Psoas muscle (tissue), 8 donors: Measurements from ENCODE around the gene SCAF4. TPM values are rescaled to one million over a fixed set of nuclear protein-coding genes. Genes with fewer than 3 reads are reported as not detected.

Experiments
- ATAC-seq, 4 donors: fragments of 200-7000 bp; cut with Tn5 transposase; one replicate each; pipeline ENCODE4 v1.9.1; 2020; ENCODE audit warnings: moderate library complexity in 3 of 4, mild to moderate bottlenecking in 2 of 4
- DNase-seq, 2 donors: peaks; one replicate each; pipeline ENCODE4 v3.0.0-alpha.2; 2020
- H3K27ac ChIP-seq: fragments of 200-600 bp; one replicate; pipeline ENCODE4 v1.8.0; 2022
- H3K27me3 ChIP-seq, 3 donors: fragments of 200-600 bp in 1 of 3; one replicate each; pipeline versions ENCODE4 v1.6.1 to v1.8.0; 2013 to 2022; ENCODE audit warnings: low read length in 2 of 3, mild to moderate bottlenecking in 2 of 3, moderate library complexity in 1 of 3; ENCODE audit not compliant: insufficient read depth in 3 of 3
- H3K36me3 ChIP-seq, 2 donors: fragments of 200-600 bp in 1 of 2; one replicate each; pipeline versions ENCODE4 v1.6.1 to v1.8.0; 2013 to 2022; ENCODE audit warnings: low read depth in 1 of 2, mild to moderate bottlenecking in 1 of 2, moderate library complexity in 1 of 2; ENCODE audit not compliant: insufficient read depth in 1 of 2
- H3K4me1 ChIP-seq: fragments of 200-600 bp; one replicate; pipeline ENCODE4 v1.8.0; 2022
- H3K4me3 ChIP-seq: fragments of 200-600 bp; one replicate; pipeline ENCODE4 v1.8.0; 2022; ENCODE audit warnings: mild to moderate bottlenecking
- H3K9me3 ChIP-seq: fragments of 200-600 bp; one replicate; pipeline ENCODE4 v1.8.0; 2022
- WGBS, 3 donors: extraction: QIAGEN DNeasy Blood & Tissue Kit; methylation state at CpG; one replicate each; pipeline versions ENCODE4 v1.1.6 to v1.1.7; 2013; 5-methylcytosine and 5-hydroxymethylcytosine counted together
- intact Hi-C, 2 donors: fragments of 100-400 bp; cut with DNase I; formaldehyde crosslinking; loops; one replicate each; pipeline versions ENCODE4 v1.11.0 to v1.14.2; 2022
- polyA plus RNA-seq, 3 donors: library from polyadenylated mRNA; stranded (reverse); fragments of 200-250 nt; gene quantifications; one replicate each; pipeline ENCODE4 v1.2.3, GENCODE V29; 2013
- total RNA-seq, 4 donors: library from RNA; stranded (reverse); fragmentation: NEBNext Ultra II Directional in 2 of 4; extraction: Animal tissue kit (Norgen Biotek cat#: 25700) in 2 of 4; gene quantifications; one replicate each; pipeline versions ENCODE4 v1.2.1 to v1.2.4, GENCODE V29; 2021 to 2023
- TF ChIP-seq, protein P1 (sequence below): fragments of 200-600 bp; IDR thresholded peaks from one replicate; pipeline ENCODE4 v1.8.0; 2022; ENCODE audit warnings: antibody characterized with exemption
- donor health status: healthy with polysubstance abuse.
- donor health status: DM: no; HTN: no; CAD: no; lungs with moderate emphysema.
- donor health status: Bipolar disorder and iron deficiency.
- donor health status: healthy.
- donor health status: DM: yes; HTN: yes; CAD: no.
- donor health status: DM: no; HTN: no; CAD: no.
- donor health status: DM: no; HTN: no; CAD: no.
- donor health status: DM: yes; HTN: yes; CAD: no.

SCAF4 gene
- total and polyA plus RNA-seq, 7 donors: 7.5 to 23.9 (median 17.3) TPM

DNA sequence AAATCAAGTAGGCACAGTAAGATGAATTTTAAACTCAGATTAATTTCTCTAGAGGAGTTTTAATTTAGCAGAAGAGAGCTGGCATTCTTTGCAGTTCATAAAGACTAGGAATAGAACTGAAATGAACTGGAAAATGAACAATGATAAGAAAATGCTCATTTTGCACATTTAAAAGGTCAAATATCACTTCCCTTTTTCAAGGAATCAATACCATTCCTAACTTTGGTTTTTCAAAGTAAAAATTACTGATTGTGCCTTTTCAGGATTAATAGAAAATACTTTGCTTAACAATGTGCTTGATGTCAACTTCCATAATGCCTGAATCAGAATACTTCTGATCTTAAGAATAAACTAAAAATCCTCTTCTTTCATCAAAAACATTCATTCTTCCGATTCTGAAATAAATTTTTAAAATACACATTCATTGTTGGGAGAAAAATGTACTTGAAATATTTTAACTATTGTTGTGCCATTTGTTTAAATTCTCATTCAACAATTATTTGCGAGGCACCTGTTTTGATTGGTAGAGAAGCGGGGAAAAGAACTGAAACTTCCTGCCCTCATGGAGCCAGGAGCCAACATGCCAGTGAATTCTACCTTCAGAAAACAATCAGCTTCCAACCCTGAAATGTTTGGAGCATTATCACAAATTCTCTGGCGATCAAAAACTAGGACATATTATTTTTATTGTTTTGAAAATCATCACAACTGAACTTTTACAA lies 2.1 kb downstream of the SCAF4 start:
- intact Hi-C loops: loop anchor here (2.0 to 10.0 kb wide), 3 partner anchors 65 to 883 kb away; partner anchors contain the start of gene CFAP298 (in 1 of the 2)
- peaks cover 0 to 2% of the 10 kb centered on the region in 2 donors for H3K36me3 ChIP-seq
- WGBS, 3 donors: 42 to 52% (median 45%) methylated on average over 4 of the region's 4 CpGs
- H3K27ac ChIP-seq: peak overlapping the region; percentile 99
- H3K4me3 ChIP-seq: peak overlapping the region; percentile 98
- no peaks in the 10 kb centered on the region for H3K9me3 ChIP-seq
- ATAC-seq: no peak
- no peaks in the 10 kb centered on the region for H3K27me3 ChIP-seq
- H3K4me1 ChIP-seq: peaks cover 41% of the 10 kb centered on the region
- DNase-seq: no peak
- TF ChIP-seq, protein P1, sequence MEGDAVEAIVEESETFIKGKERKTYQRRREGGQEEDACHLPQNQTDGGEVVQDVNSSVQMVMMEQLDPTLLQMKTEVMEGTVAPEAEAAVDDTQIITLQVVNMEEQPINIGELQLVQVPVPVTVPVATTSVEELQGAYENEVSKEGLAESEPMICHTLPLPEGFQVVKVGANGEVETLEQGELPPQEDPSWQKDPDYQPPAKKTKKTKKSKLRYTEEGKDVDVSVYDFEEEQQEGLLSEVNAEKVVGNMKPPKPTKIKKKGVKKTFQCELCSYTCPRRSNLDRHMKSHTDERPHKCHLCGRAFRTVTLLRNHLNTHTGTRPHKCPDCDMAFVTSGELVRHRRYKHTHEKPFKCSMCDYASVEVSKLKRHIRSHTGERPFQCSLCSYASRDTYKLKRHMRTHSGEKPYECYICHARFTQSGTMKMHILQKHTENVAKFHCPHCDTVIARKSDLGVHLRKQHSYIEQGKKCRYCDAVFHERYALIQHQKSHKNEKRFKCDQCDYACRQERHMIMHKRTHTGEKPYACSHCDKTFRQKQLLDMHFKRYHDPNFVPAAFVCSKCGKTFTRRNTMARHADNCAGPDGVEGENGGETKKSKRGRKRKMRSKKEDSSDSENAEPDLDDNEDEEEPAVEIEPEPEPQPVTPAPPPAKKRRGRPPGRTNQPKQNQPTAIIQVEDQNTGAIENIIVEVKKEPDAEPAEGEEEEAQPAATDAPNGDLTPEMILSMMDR: no peak

DNA sequence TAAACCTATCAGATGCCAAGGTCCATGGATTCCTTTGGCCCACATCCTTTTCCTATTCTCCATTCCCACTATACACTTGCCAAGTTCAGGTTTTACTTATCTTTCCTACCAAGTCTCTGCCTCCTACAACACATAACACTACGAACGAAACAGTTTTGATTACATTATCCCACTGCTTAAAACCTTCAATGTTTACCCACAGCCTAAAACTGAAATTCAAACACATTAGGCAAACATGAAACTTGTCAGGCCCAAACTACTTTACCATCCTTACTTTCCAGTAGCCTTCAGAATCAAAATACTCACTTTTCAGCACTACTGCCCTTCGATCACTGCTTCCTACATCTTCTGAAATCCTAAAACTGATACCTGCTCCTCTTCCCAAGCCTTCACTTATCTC lies 3.0 kb downstream of the SCAF4 start:
- WGBS, 3 donors: 86 to 92% (median 90%) methylated on average over 3 of the region's 3 CpGs
- TF ChIP-seq, protein P1: no peak
- intact Hi-C loops: no loop called here
- Histone ChIP-seq H3K9me3 (no peaks in the 10 kb centered on the region), H3K27me3 (no peaks in the 10 kb centered on the region), H3K27ac (no peak overlapping the region), H3K4me3 (peak overlapping the region; percentile 98), H3K36me3 (peaks cover 0 to 2% of the 10 kb centered on the region in 2 donors), H3K4me1 (peaks cover 46% of the 10 kb centered on the region)
- DNase-seq (no peak), ATAC-seq (no peak)

DNA sequence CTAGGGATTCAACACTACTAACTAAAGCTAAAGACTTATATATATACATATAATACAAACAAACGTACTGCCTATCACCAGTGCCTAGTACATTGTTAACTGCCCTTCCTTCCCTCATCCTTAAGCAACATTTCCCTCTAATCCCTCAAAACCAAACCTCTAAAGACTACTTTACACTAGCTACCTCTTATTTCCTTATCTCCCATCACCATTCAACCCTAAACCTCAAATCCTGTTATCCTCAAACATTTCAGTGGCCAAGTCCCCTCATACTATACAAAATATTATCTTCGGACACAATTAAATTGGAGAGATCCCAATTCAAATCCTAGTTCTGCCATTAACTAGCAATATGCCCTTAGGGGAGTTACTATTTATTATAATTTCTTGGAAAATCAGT lies 3.7 kb downstream of the SCAF4 start:
- TF ChIP-seq, protein P1: no peak
- Histone ChIP-seq H3K9me3 (no peaks in the 10 kb centered on the region), H3K4me3 (peak overlapping the region; percentile 98), H3K36me3 (peaks cover 0 to 2% of the 10 kb centered on the region in 2 donors), H3K4me1 (peaks cover 42% of the 10 kb centered on the region), H3K27me3 (no peaks in the 10 kb centered on the region), H3K27ac (no peak overlapping the region)
- no peak for ATAC-seq
- WGBS, 3 donors: 86 to 93% (median 88%) methylated on average over 2 of the region's 2 CpGs
- intact Hi-C loops: no loop called here
- no peak for DNase-seq

DNA sequence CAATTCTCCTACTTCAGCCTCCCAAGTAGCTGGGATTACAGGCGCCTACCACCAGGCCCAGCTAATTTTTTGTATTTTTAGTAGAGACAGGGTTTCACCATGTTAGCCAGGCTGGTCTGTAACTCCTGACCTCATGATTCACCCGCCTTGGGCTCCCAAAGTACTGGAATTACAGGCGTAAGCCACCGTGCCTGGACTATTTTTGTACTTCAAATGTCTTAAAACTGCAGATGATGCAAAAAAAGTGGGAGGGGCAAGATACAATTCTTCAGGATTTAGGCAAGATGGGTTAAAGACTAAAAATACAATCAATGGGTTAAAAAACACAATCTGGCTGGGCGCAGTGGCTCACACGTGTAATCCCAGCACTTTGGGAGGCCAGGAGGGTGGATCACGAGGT lies 4.7 kb downstream of the SCAF4 start:
- Histone ChIP-seq H3K27ac (no peak overlapping the region), H3K9me3 (no peaks in the 10 kb centered on the region), H3K27me3 (no peaks in the 10 kb centered on the region), H3K4me1 (peaks cover 35% of the 10 kb centered on the region), H3K4me3 (no peak overlapping the region), H3K36me3 (peaks cover 0 to 2% of the 10 kb centered on the region in 2 donors)
- ATAC-seq (no peak), DNase-seq (no peak)
- TF ChIP-seq, protein P1: no peak
- intact Hi-C loops: no loop called here
- 67 to 78% (median 69%) methylated on average over 7 of the region's 7 CpGs for WGBS, 3 donors
